Neuronal stem cell (in vitro differentiated cells): ENCODE results near the gene SEC61A2.

Experiments used
- DNase-seq: peaks from one replicate; pipeline ENCODE4 v3.0.0-alpha.2; 2013; ENCODE audit warnings: low spot score
- H2AFZ ChIP-seq: one replicate; pipeline ENCODE4 v1.6.1; 2013; ENCODE audit warnings: mild to moderate bottlenecking, low read length, inconsistent platforms
- H2AK5ac ChIP-seq: 2 replicates; pipeline ENCODE4 v1.6.1; 2013; ENCODE audit warnings: low read depth, mild to moderate bottlenecking, inconsistent platforms, low read length, moderate library complexity, mixed read lengths
- H2BK120ac ChIP-seq: 2 replicates; pipeline ENCODE4 v1.6.1; 2013; ENCODE audit warnings: low read depth, mild to moderate bottlenecking, inconsistent platforms, low read length, moderate library complexity, mixed read lengths
- H2BK12ac ChIP-seq: one replicate; pipeline ENCODE4 v1.6.1; 2013; ENCODE audit warnings: low read length, inconsistent platforms
- H2BK15ac ChIP-seq: 2 replicates; pipeline ENCODE4 v1.6.1; 2013; ENCODE audit warnings: mild to moderate bottlenecking, low read length, inconsistent platforms, mixed read lengths
- H2BK5ac ChIP-seq: one replicate; pipeline ENCODE4 v1.6.1; 2013; ENCODE audit warnings: inconsistent platforms, mild to moderate bottlenecking, low read length, moderate library complexity
- H3K14ac ChIP-seq: one replicate; pipeline ENCODE4 v1.6.1; 2013; ENCODE audit warnings: low read length, inconsistent platforms
- H3K18ac ChIP-seq: 2 replicates; pipeline ENCODE4 v1.6.1; 2013; ENCODE audit warnings: low read length, inconsistent platforms
- H3K23ac ChIP-seq: 2 replicates; pipeline ENCODE4 v1.6.1; 2013; ENCODE audit warnings: low read depth, mild to moderate bottlenecking, mixed read lengths, low read length, inconsistent platforms; ENCODE audit not compliant: poor library complexity
- H3K27ac ChIP-seq: replicated peaks from 3 replicates; pipeline ENCODE4 v1.5.1; 2013; ENCODE audit warnings: low read length, inconsistent platforms
- H3K27me3 ChIP-seq, 3 experiments: 2 replicates each; pipeline ENCODE4 v1.6.1; 2013; ENCODE audit warnings: low read length in 3 of 3, mild to moderate bottlenecking in 2 of 3, inconsistent platforms in 1 of 3, low read depth in 1 of 3, mixed read lengths in 1 of 3, moderate library complexity in 1 of 3; ENCODE audit not compliant: control insufficient read depth in 3 of 3, insufficient read depth in 3 of 3
- H3K36me3 ChIP-seq, 2 donors: replicated peaks in 1 of 2; 2 replicates each; pipeline ENCODE4 v1.6.1; 2013; ENCODE audit warnings: low read length in 2 of 2; ENCODE audit not compliant: control insufficient read depth in 2 of 2, insufficient read depth in 2 of 2
- H3K4ac ChIP-seq: 2 replicates; pipeline ENCODE4 v1.6.1; 2013; ENCODE audit warnings: inconsistent platforms, mild to moderate bottlenecking, low read length, moderate library complexity
- H3K4me1 ChIP-seq, 2 donors: 1 replicate in 1 of 2; 2 replicates in 1 of 2; pipeline ENCODE4 v1.6.1; 2013; ENCODE audit warnings: low read length in 2 of 2, low read depth in 1 of 2; ENCODE audit not compliant: control insufficient read depth in 2 of 2, insufficient read depth in 1 of 2
- H3K4me2 ChIP-seq: one replicate; pipeline ENCODE4 v1.6.1; 2013; ENCODE audit warnings: mild to moderate bottlenecking, low read length, inconsistent platforms; ENCODE audit not compliant: insufficient read depth, poor library complexity, severe bottlenecking
- H3K4me3 ChIP-seq, 2 donors: 2 replicates each; pipeline ENCODE4 v1.5.1; 2013; ENCODE audit warnings: low read length in 2 of 2, mild to moderate bottlenecking in 2 of 2, inconsistent platforms in 1 of 2, moderate library complexity in 1 of 2
- H3K79me1 ChIP-seq: one replicate; pipeline ENCODE4 v1.6.1; 2013; ENCODE audit warnings: low read depth, mild to moderate bottlenecking, inconsistent platforms, low read length, moderate library complexity
- H3K9ac ChIP-seq: one replicate; pipeline ENCODE4 v1.6.1; 2013; ENCODE audit warnings: mild to moderate bottlenecking, low read depth, low read length, inconsistent platforms; ENCODE audit not compliant: poor library complexity
- H3K9me3 ChIP-seq, 2 donors: replicated peaks in 1 of 2; 2 replicates each; pipeline versions ENCODE3 to v1.6.1; 2013; ENCODE audit warnings: low read length in 2 of 2, mild to moderate bottlenecking in 2 of 2, inconsistent platforms in 1 of 2, low read depth in 1 of 2, mixed read lengths in 1 of 2, moderate library complexity in 1 of 2; ENCODE audit not compliant: control insufficient read depth in 2 of 2, insufficient read depth in 1 of 2
- H4K8ac ChIP-seq: one replicate; pipeline ENCODE4 v1.6.1; 2013; ENCODE audit warnings: low read depth, mild to moderate bottlenecking, inconsistent platforms, low read length, moderate library complexity
- H4K91ac ChIP-seq: one replicate; pipeline ENCODE4 v1.6.1; 2013; ENCODE audit warnings: low read length, low read depth, mild to moderate bottlenecking, inconsistent platforms; ENCODE audit not compliant: poor library complexity
- WGBS, 2 donors: extraction: QIAGEN DNeasy Blood & Tissue Kit; methylation state at CpG; one replicate each; pipeline ENCODE4 v1.1.7; 2013; ENCODE audit warnings: missing lambda C conversion rate in 2 of 2, mixed read lengths in 1 of 2; ENCODE audit not compliant: insufficient read length in 2 of 2, insufficient replicate concordance in 1 of 2; ENCODE audit errors: extremely low coverage in 2 of 2; 5-methylcytosine and 5-hydroxymethylcytosine counted together

Gene SEC61A2

GRCh38 chr10:12177642-12178041, 48.2 kb downstream of the SEC61A2 start:
- no peak overlapping the region for H3K4me2 ChIP-seq
- H3K18ac ChIP-seq = no peak overlapping the region
- no peak overlapping the region for H3K4ac ChIP-seq
- no peak overlapping the region for H3K23ac ChIP-seq
- no CpG with 5 or more reads among the region's 9 CpGs for WGBS, 2 donors
- H2BK12ac ChIP-seq = no peak overlapping the region
- H3K36me3 ChIP-seq = peaks cover 22 to 80% of the 10 kb centered on the region in 2 donors
- H3K4me3 ChIP-seq = no peak overlapping the region
- no peak overlapping the region for H3K9ac ChIP-seq
- no peak overlapping the region for H2AK5ac ChIP-seq
- DNase-seq = no peak
- no peaks in the 10 kb centered on the region for H3K9me3 ChIP-seq
- no peak overlapping the region for H2BK5ac ChIP-seq
- H2BK15ac ChIP-seq = no peak overlapping the region
- H2AFZ ChIP-seq = no peak overlapping the region
- no peak overlapping the region for H3K27ac ChIP-seq
- no peak overlapping the region for H3K14ac ChIP-seq
- no peak overlapping the region for H4K91ac ChIP-seq
- H2BK120ac ChIP-seq = no peak overlapping the region
- no peaks in the 10 kb centered on the region for H3K27me3 ChIP-seq
- H3K79me1 ChIP-seq = peaks cover 1% of the 10 kb centered on the region
- H4K8ac ChIP-seq = no peak overlapping the region
- peaks cover 0 to 10% of the 10 kb centered on the region in 2 donors for H3K4me1 ChIP-seq

DNA sequence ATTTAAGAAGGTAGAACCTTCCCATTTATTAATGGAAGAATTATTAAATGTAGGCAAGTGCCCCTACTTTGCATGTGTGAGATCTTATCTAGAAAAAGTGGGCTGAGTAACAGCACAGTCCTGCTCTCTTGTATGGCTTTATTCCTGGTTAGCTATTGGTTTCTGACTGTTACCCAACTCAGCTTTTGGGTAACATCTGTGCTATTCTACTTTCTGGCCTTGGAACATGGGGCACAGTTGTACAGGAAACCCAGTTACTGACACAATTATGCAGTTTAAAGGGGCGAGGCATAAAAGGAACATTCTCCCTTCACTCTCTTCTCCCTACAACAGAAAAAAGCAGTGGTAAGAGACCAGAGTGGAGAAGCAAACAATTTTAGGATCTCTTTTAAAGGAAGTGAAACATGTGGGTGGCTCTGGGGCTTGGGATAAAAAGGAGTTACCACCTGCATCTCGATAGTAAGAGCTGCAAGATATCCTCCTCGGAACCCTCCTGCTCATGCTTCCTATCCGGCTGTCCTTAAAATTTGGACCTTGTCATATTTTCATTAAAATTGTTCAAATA, 50.2 kb downstream of the SEC61A2 start:
- H3K9me3 ChIP-seq = no peaks in the 10 kb centered on the region

GRCh38 chr10:12180221-12180974, 50.9 kb downstream of the SEC61A2 start:
- no peak for DNase-seq
- Histone ChIP-seq H3K27ac (no peak overlapping the region), H2AFZ (no peak overlapping the region), H3K4me1 (peaks cover 0 to 10% of the 10 kb centered on the region in 2 donors), H3K4me2 (no peak overlapping the region), H3K27me3 (no peaks in the 10 kb centered on the region), H4K91ac (no peak overlapping the region), H3K4ac (no peak overlapping the region), H3K36me3 (peaks cover 13 to 81% of the 10 kb centered on the region in 2 donors), H2BK12ac (no peak overlapping the region), H3K79me1 (peaks cover 1% of the 10 kb centered on the region), H4K8ac (no peak overlapping the region), H2BK5ac (no peak overlapping the region), H2BK120ac (no peak overlapping the region), H3K14ac (no peak overlapping the region), H2AK5ac (no peak overlapping the region), H3K9ac (no peak overlapping the region), H3K4me3 (no peak overlapping the region), H3K18ac (no peak overlapping the region), H2BK15ac (no peak overlapping the region), H3K23ac (no peak overlapping the region), H3K9me3 (no peaks in the 10 kb centered on the region)
- no CpG with 5 or more reads among the region's 9 CpGs for WGBS, 2 donors

More for the DNA sequence above, 50.2 kb downstream of the SEC61A2 start:
- H2BK120ac ChIP-seq = no peak overlapping the region
- no peak overlapping the region for H2BK12ac ChIP-seq
- H4K91ac ChIP-seq = no peak overlapping the region
- no peak overlapping the region for H3K23ac ChIP-seq
- DNase-seq = no peak
- no CpG with 5 or more reads among the region's 4 CpGs for WGBS, 2 donors
- peaks cover 11 to 81% of the 10 kb centered on the region in 2 donors for H3K36me3 ChIP-seq
- peaks cover 1% of the 10 kb centered on the region for H3K79me1 ChIP-seq
- H3K27ac ChIP-seq = no peak overlapping the region
- no peak overlapping the region for H3K4ac ChIP-seq
- no peak overlapping the region for H3K4me3 ChIP-seq
- no peak overlapping the region for H3K18ac ChIP-seq
- no peak overlapping the region for H2AK5ac ChIP-seq
- no peak overlapping the region for H4K8ac ChIP-seq
- H3K27me3 ChIP-seq = no peaks in the 10 kb centered on the region
- H3K9ac ChIP-seq = no peak overlapping the region
- H2AFZ ChIP-seq = no peak overlapping the region
- no peak overlapping the region for H2BK5ac ChIP-seq
- no peak overlapping the region for H3K4me2 ChIP-seq
- no peak overlapping the region for H3K14ac ChIP-seq
- no peak overlapping the region for H2BK15ac ChIP-seq
- peaks cover 0 to 10% of the 10 kb centered on the region in 2 donors for H3K4me1 ChIP-seq

DNA sequence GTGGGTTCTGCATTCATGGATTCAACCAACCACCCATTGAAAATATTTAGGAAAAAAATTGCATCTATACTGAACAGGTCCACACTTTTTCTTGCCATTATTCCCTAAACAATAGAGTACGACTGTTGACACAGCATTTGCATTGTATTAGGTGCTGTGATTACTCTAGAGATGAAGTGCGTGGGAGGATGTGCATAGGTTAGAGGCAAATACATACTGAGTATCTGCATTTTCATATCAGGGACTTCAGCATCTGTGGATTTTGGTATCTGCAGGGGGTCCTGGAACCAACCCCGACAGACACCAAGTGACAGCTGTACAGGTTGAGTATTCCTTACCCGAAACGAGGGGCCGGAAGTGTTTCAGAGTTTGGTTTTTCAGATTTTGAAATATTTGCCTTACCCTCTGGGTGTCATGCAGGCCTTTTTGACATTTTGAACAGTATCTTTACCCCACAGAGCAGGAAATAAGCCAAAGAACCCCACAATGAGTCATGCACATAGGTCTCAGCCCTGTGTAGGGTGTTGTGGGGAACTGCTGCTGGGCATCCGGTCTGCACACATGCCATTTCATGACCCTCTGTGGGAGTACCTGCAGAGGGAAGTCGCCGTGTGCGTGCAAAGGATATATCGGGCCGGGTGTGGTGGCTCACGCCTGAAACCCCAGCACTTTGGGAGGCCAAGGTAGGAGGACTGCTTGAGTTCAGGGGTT, 51.7 kb downstream of the SEC61A2 start:
- Histone ChIP-seq H2BK12ac (no peak overlapping the region), H3K27ac (no peak overlapping the region), H2AFZ (no peak overlapping the region), H3K23ac (no peak overlapping the region), H3K4me3 (no peak overlapping the region), H3K18ac (no peak overlapping the region), H3K9me3 (no peaks in the 10 kb centered on the region), H2BK15ac (no peak overlapping the region), H3K14ac (no peak overlapping the region), H4K8ac (peak overlapping the region; percentile 25), H3K79me1 (peaks cover 1% of the 10 kb centered on the region), H4K91ac (no peak overlapping the region), H2AK5ac (no peak overlapping the region), H2BK5ac (no peak overlapping the region), H3K4me1 (peaks cover 0 to 10% of the 10 kb centered on the region in 2 donors), H3K4ac (no peak overlapping the region), H3K27me3 (no peaks in the 10 kb centered on the region), H2BK120ac (no peak overlapping the region), H3K9ac (no peak overlapping the region), H3K36me3 (peaks cover 14 to 81% of the 10 kb centered on the region in 2 donors), H3K4me2 (no peak overlapping the region)
- no CpG with 5 or more reads among the region's 13 CpGs for WGBS, 2 donors
- no peak for DNase-seq
